B cell (primary cell): Measurements from ENCODE around the gene TMEM94. TPM values are rescaled to one million over a fixed set of nuclear protein-coding genes. Genes with fewer than 3 reads are reported as not detected.

Source experiments
- ATAC-seq: fragments of 200-7000 bp; cut with Tn5 transposase; one replicate; pipeline ENCODE4 v1.10.0; 2021; ENCODE audit warnings: low read depth, mild to moderate bottlenecking, moderate number of reproducible peaks, moderate library complexity
- CTCF ChIA-PET: fragments of 350-600 bp; sonication (Branson Sonifier 250); formaldehyde crosslinking; loops from one replicate; lab custom pipeline; 2021; ENCODE audit warnings: antibody characterized with exemption, inconsistent platforms; lab: Charles Lee
- POLR2A ChIA-PET: fragments of 350-600 bp; sonication (Branson Sonifier 250); formaldehyde crosslinking; loops from one replicate; lab custom pipeline; 2021; ENCODE audit warnings: antibody characterized with exemption; lab: Charles Lee
- DNase-seq: peaks from one replicate; pipeline ENCODE4 v3.0.0; 2013
- H2AFZ ChIP-seq: 2 replicates; pipeline ENCODE4 v1.6.1; 2012; ENCODE audit warnings: mild to moderate bottlenecking, low read depth, low read length; ENCODE audit not compliant: insufficient read depth, poor library complexity, severe bottlenecking
- H3K27ac ChIP-seq, 2 donors: 1 replicate in 1 of 2; 2 replicates in 1 of 2; pipeline ENCODE4 v1.5.1; 2012 to 2013; ENCODE audit warnings: low read length in 2 of 2, mild to moderate bottlenecking in 2 of 2, moderate library complexity in 1 of 2
- H3K27me3 ChIP-seq, 4 experiments: fragments of 200-600 bp in 1 of 4; sonication (generic) in 1 of 4; replicated peaks in 1 of 4; 1 replicate in 2 of 4; 2 replicates in 2 of 4; pipeline versions ENCODE4 v1.6.1 to v1.7.0; 2013 to 2016; ENCODE audit warnings: low read length in 3 of 4, mild to moderate bottlenecking in 2 of 4, mixed read lengths in 1 of 4, moderate library complexity in 1 of 4; ENCODE audit not compliant: insufficient read depth in 4 of 4, control insufficient read depth in 3 of 4; ENCODE audit errors: control extremely low read depth in 1 of 4
- H3K36me3 ChIP-seq, 2 experiments: replicated peaks in 1 of 2; 1 replicate in 1 of 2; 2 replicates in 1 of 2; pipeline versions ENCODE4 v1.6.1 to v1.7.1; 2013; ENCODE audit warnings: low read length in 1 of 2; ENCODE audit not compliant: insufficient read depth in 2 of 2, control insufficient read depth in 1 of 2; ENCODE audit errors: control extremely low read depth in 1 of 2, extremely low read depth in 1 of 2
- H3K4me1 ChIP-seq, 2 donors: fragments of 200-600 bp in 1 of 2; sonication (generic) in 1 of 2; 1 replicate in 1 of 2; 2 replicates in 1 of 2; pipeline versions ENCODE4 v1.5.1 to v1.6.1; 2013 to 2017; ENCODE audit warnings: low read length in 2 of 2; ENCODE audit not compliant: control insufficient read depth in 2 of 2, insufficient read depth in 2 of 2
- H3K4me2 ChIP-seq: replicated peaks from 2 replicates; pipeline ENCODE3; 2012; ENCODE audit warnings: mild to moderate bottlenecking, low read depth, low read length; ENCODE audit not compliant: poor library complexity, severe bottlenecking
- H3K4me3 ChIP-seq, 5 experiments: fragments of 200-600 bp in 1 of 5; sonication (generic) in 1 of 5; 1 replicate in 3 of 5; 2 replicates in 2 of 5; pipeline versions ENCODE4 v1.5.1 to v1.7.0; 2011 to 2016; ENCODE audit warnings: low read length in 4 of 5, mild to moderate bottlenecking in 4 of 5, low read depth in 2 of 5, control low read depth in 1 of 5, moderate library complexity in 1 of 5; ENCODE audit not compliant: insufficient read depth in 1 of 5; ENCODE audit errors: control extremely low read depth in 1 of 5, extremely low read depth in 1 of 5
- H3K79me2 ChIP-seq: fragments of 200-600 bp; sonication (generic); one replicate; pipeline ENCODE4 v1.6.0; 2016; ENCODE audit warnings: low read length; ENCODE audit not compliant: control insufficient read depth, insufficient read depth
- H3K9ac ChIP-seq: fragments of 200-600 bp; sonication (generic); 2 replicates; pipeline ENCODE4 v1.6.1; 2017; ENCODE audit warnings: mild to moderate bottlenecking, low read length, moderate library complexity
- H3K9me3 ChIP-seq, 3 donors: one replicate each; pipeline versions ENCODE4 v1.6.1 to v1.7.1; 2013; ENCODE audit warnings: low read length in 2 of 3; ENCODE audit not compliant: control insufficient read depth in 2 of 3, insufficient read depth in 1 of 3; ENCODE audit errors: control extremely low read depth in 1 of 3
- H4K20me1 ChIP-seq: 2 replicates; pipeline ENCODE4 v1.6.0; 2012; ENCODE audit warnings: mild to moderate bottlenecking, low read length; ENCODE audit not compliant: insufficient read depth, control insufficient read depth, poor library complexity, severe bottlenecking
- H3K27ac Mint-ChIP-seq: one replicate; pipeline ENCODE4 v1.8.0; 2021; ENCODE audit warnings: mixed read lengths
- H3K27me3 Mint-ChIP-seq: one replicate; pipeline ENCODE4 v1.8.0; 2021; ENCODE audit warnings: mixed read lengths
- H3K4me1 Mint-ChIP-seq: one replicate; pipeline ENCODE4 v1.8.0; 2021; ENCODE audit warnings: mixed read lengths
- H3K4me3 Mint-ChIP-seq: one replicate; pipeline ENCODE4 v1.8.0; 2021; ENCODE audit warnings: mixed read lengths
- H3K9me3 Mint-ChIP-seq: one replicate; pipeline ENCODE4 v1.8.0; 2022; ENCODE audit warnings: mixed read lengths; ENCODE audit not compliant: insufficient read depth
- CTCF ChIP-seq: fragments of 200-600 bp; IDR thresholded peaks from one replicate; pipeline ENCODE4 v1.8.0; 2022; ENCODE audit warnings: antibody characterized with exemption, mild to moderate bottlenecking
- EZH2 ChIP-seq: IDR thresholded peaks from 2 replicates; pipeline ENCODE4 v1.6.1; 2012; ENCODE audit warnings: borderline replicate concordance, low read depth, mild to moderate bottlenecking, moderate library complexity, low read length; ENCODE audit not compliant: insufficient read depth, poor library complexity, severe bottlenecking
- WGBS: methylation state at CpG from one replicate; pipeline ENCODE4 v1.1.5; 2013; ENCODE audit warnings: missing lambda C conversion rate; ENCODE audit not compliant: insufficient coverage; 5-methylcytosine and 5-hydroxymethylcytosine counted together
- intact Hi-C: fragments of 100-400 bp; cut with micrococcal nuclease; formaldehyde crosslinking; loops from one replicate; pipeline ENCODE4 v1.10.0; 2022
- polyA plus RNA-seq: library from polyadenylated mRNA; depleted of rRNA; stranded (reverse); fragments of >200 nt; gene quantifications from 2 replicates; pipeline ENCODE4 v1.2.3, GENCODE V29; 2012
- total RNA-seq, 2 donors: library from RNA; stranded (reverse); fragments of 120-200 nt in 1 of 2; gene quantifications; 1 replicate in 1 of 2; 2 replicates in 1 of 2; pipeline versions ENCODE4 v1.2.3 to v1.2.4, GENCODE V29; 2013 to 2022

Gene TMEM94
- total and polyA plus RNA-seq, 2 donors (not counting 1 experiment from before 2014, with no cell fraction given): 139 to 158 TPM

- ChIA-PET CTCF (interaction anchor here (0.9 to 2.1 kb wide), 4 partner anchors 12 to 319 kb away, joined by 3 to 7 read pairs (median 5); partner anchors contain the start of gene SMIM5), POLR2A (no interaction called here)
- Histone ChIP-seq H3K4me2 (no peak overlapping the region), H3K27me3 (peaks cover 0 to 4% (median 0%) of the 10 kb centered on the region in 4 experiments), H3K9ac (no peak overlapping the region), H3K36me3 (no peaks in the 10 kb centered on the region), H4K20me1 (no peaks in the 10 kb centered on the region), H3K9me3 (no peaks in the 10 kb centered on the region), H3K4me3 (no peak overlapping the region), H3K27ac (no peak overlapping the region), H3K4me1 (peaks cover 6 to 7% of the 10 kb centered on the region in 2 donors), H2AFZ (no peak overlapping the region), H3K79me2 (no peaks in the 10 kb centered on the region)
- ATAC-seq (no peak), DNase-seq (no peak)
- Mint-ChIP-seq H3K27ac (no peak overlapping the region), H3K4me1 (peaks cover 11% of the 10 kb centered on the region), H3K9me3 (no peaks in the 10 kb centered on the region), H3K27me3 (peaks cover 15% of the 10 kb centered on the region), H3K4me3 (no peak overlapping the region)
- intact Hi-C loops: no loop called here
- WGBS: 88% methylated on average over 7 of the region's 11 CpGs
- TF ChIP-seq EZH2 (no peak), CTCF (no peak)
Measured at GRCh38 chr17:75430159-75430974, 26.1 kb upstream of the TMEM94 start.

- no peaks in the 10 kb centered on the region for H3K36me3 ChIP-seq
- no peaks in the 10 kb centered on the region for H3K4me1 ChIP-seq
- no peak overlapping the region for H3K9ac ChIP-seq
- CTCF ChIA-PET: interaction anchor here (0.7 kb wide), 1 partner anchor 761 kb away, joined by 4 read pairs; no protein-coding TSS in a partner anchor
- H3K27ac ChIP-seq: no peak overlapping the region
- intact Hi-C loops: no loop called here
- no peaks in the 10 kb centered on the region for H3K9me3 ChIP-seq
- H3K27me3 ChIP-seq: peaks cover 0 to 4% (median 0%) of the 10 kb centered on the region in 4 experiments
- Mint-ChIP-seq H3K27me3 (peaks cover 19% of the 10 kb centered on the region), H3K4me1 (no peaks in the 10 kb centered on the region), H3K4me3 (no peak overlapping the region), H3K27ac (no peak overlapping the region), H3K9me3 (no peaks in the 10 kb centered on the region)
- TF ChIP-seq EZH2 (no peak), CTCF (no peak)
- H2AFZ ChIP-seq: no peak overlapping the region
- H3K79me2 ChIP-seq: no peaks in the 10 kb centered on the region
- POLR2A ChIA-PET: interaction anchor here (0.7 kb wide), 3 partner anchors 13 to 255 kb away, joined by 3 to 7 read pairs (median 5); no protein-coding TSS in a partner anchor
- no peak overlapping the region for H3K4me2 ChIP-seq
- no CpG with 5 or more reads among the region's 6 CpGs for WGBS
- DNase-seq (no peak), ATAC-seq (no peak)
- H4K20me1 ChIP-seq: no peaks in the 10 kb centered on the region
- no peak overlapping the region for H3K4me3 ChIP-seq
Measured at GRCh38 chr17:75433218-75433783, 23.1 kb upstream of the TMEM94 start.
